Measurements from ENCODE around the gene PLEKHA1.

The PLEKHA1 gene

GRCh38 chr10:122462533-122463465 lies 88.3 kb downstream of the PLEKHA1 start:
- no peak for DNase-seq

GRCh38 chr10:122463466-122464249 lies 89.2 kb downstream of the PLEKHA1 start:
- DNase-seq, result no peak

- no peak for DNase-seq
These were observed 89.7 kb downstream of the PLEKHA1 start for GRCh38 chr10:122464250-122464510.

- no peak for DNase-seq
These were observed 90.1 kb downstream of the PLEKHA1 start for GRCh38 chr10:122464586-122464985.

- no peak for DNase-seq
These were observed 91.0 kb downstream of the PLEKHA1 start for GRCh38 chr10:122465401-122466040.

GRCh38 chr10:122466951-122467381 lies 92.5 kb downstream of the PLEKHA1 start:
- DNase-seq, result no peak

- no peak for DNase-seq
These were observed 93.2 kb downstream of the PLEKHA1 start for GRCh38 chr10:122467701-122468100.

GRCh38 chr10:122468307-122468925 lies 93.9 kb downstream of the PLEKHA1 start:
- no peak for DNase-seq

- no peak for DNase-seq
These were observed 94.6 kb downstream of the PLEKHA1 start for GRCh38 chr10:122468926-122469781.

GRCh38 chr10:122469848-122470247 lies 95.3 kb downstream of the PLEKHA1 start:
- no peak for DNase-seq

- DNase-seq, result no peak
These were observed 97.1 kb downstream of the PLEKHA1 start for GRCh38 chr10:122471531-122472177.

GRCh38 chr10:122473116-122473515 lies 98.6 kb downstream of the PLEKHA1 start:
- no peak for DNase-seq

- no peak for DNase-seq
These were observed 99.8 kb downstream of the PLEKHA1 start for GRCh38 chr10:122474131-122474818.

GRCh38 chr10:122475100-122475499 lies 100.6 kb downstream of the PLEKHA1 start:
- no peak for DNase-seq

- no peak for DNase-seq
These were observed 101.3 kb downstream of the PLEKHA1 start for GRCh38 chr10:122475591-122476332.

GRCh38 chr10:122476333-122476695 lies 101.8 kb downstream of the PLEKHA1 start:
- no peak for DNase-seq

GRCh38 chr10:122477436-122477835 lies 102.9 kb downstream of the PLEKHA1 start:
- no peak for DNase-seq

- no peak for DNase-seq
These were observed 104.5 kb downstream of the PLEKHA1 start for GRCh38 chr10:122478971-122479370.

- no peak for DNase-seq
These were observed 105.8 kb downstream of the PLEKHA1 start for GRCh38 chr10:122480146-122480833.

Data from NCI-H2081 treated with DMSO at 0.1 percent for 48 hours (cell line).